ENCODE data around the gene SEMG1. TPM values are rescaled to one million over a fixed set of nuclear protein-coding genes. Genes with fewer than 3 reads are reported as not detected.

Gene SEMG1, protein sequence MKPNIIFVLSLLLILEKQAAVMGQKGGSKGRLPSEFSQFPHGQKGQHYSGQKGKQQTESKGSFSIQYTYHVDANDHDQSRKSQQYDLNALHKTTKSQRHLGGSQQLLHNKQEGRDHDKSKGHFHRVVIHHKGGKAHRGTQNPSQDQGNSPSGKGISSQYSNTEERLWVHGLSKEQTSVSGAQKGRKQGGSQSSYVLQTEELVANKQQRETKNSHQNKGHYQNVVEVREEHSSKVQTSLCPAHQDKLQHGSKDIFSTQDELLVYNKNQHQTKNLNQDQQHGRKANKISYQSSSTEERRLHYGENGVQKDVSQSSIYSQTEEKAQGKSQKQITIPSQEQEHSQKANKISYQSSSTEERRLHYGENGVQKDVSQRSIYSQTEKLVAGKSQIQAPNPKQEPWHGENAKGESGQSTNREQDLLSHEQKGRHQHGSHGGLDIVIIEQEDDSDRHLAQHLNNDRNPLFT
- total RNA-seq, result not detected
- polyA plus RNA-seq, result not detected

DNA sequence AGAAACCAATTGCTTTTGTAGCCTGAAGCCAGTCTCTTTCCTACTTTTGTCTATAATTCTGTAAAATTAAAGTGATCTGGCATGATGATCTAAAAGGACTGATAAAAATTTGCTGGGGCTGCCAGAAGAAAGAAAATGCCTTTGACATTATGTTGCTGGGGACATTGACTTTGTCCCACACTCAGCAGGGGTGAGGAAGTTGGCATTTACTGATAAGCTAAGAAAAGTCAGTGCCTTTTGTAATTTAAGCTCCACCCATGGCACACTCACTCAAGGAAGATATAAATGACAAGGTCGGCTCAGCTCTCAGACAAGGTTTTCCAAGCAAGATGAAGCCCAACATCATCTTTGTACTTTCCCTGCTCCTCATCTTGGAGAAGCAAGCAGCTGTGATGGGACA, at the start of gene SEMG1:
SEMG1 (plus strand) TSS at position 309 of the 400 bp plus-strand sequence; CDS start at position 330, 21 bp downstream.
- DNase-seq (ENCODE audit: extremely low spot score), result no peak
- Histone ChIP-seq H3K4me3 (ENCODE audit: low read depth, low read length) (no peak within 1 kb of the TSS), H3K4me1 (ENCODE audit: insufficient read depth) (no peaks in the 10 kb centered on the region), H3K27ac (ENCODE audit: low read depth) (no peak within 1 kb of the TSS), H3K36me3 (ENCODE audit: insufficient read depth) (no peaks in the 10 kb centered on the region)
- 41% methylated on average over 1 of the region's 1 CpG for WGBS

DNA sequence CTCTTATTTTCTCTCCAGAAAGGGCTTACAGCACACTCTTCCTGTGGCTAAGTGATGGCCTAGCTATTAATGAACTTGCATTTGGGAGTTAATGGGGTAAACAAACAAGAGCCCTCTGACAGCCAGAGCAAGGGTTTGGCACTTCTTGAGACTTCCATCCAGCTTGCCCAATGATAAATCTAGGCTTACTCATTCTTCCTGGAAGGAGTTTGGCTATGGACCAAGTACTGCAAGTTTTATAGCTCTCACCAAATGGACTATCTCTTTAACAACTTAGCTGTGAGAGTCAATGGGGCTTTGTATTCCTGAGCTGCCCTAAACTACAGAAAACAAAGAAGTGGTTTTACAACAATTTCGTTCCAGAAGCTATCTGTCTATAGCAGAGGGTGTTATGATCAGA, 48.9 kb upstream of the SEMG1 start:
- no peaks in the 10 kb centered on the region for H3K4me1 ChIP-seq (ENCODE audit: insufficient read depth)
- WGBS, result 13% methylated on average over 1 of the region's 1 CpG
- no peak overlapping the region for H3K4me3 ChIP-seq (ENCODE audit: low read depth, low read length)
- DNase-seq (ENCODE audit: extremely low spot score), result peak; percentile 20
- H3K36me3 ChIP-seq (ENCODE audit: insufficient read depth), result no peaks in the 10 kb centered on the region
- no peak overlapping the region for H3K27ac ChIP-seq (ENCODE audit: low read depth)

DNA sequence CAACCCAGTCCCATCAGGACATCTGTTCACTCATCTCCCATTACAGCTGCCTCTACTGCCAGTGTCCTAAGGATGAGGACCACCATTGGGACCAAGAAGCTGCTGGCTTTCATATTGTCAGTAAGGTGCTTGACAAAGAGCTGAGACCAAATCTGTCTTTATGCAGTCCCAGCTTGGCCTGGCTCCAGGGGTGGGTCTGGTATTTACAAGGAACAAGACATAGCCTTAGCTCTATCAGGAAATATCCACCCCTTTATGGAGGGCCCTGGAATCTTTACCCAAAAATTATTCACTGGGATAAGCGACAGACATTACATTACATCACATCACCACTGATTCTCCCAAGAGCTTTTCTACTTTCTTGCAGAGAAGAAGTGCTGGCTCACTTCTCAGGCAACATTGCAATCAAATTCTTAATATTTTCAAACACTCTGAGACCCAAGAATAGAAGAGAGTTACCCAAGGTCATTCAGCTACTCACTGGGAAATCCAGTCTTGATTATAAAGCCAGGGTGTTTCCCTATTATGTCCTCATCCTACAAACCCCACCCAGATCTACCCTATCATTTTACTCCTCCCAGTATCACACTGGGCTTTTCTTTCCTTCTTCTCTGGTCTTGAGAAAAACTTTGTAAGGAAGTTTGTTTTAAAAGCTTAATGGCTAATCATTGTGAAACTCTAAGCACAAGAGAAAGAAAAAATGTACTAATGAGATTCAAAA, 43.6 kb upstream of the SEMG1 start:
- Histone ChIP-seq H3K36me3 (ENCODE audit: insufficient read depth) (no peaks in the 10 kb centered on the region), H3K4me3 (ENCODE audit: low read depth, low read length) (no peak overlapping the region), H3K4me1 (ENCODE audit: insufficient read depth) (no peaks in the 10 kb centered on the region), H3K27ac (ENCODE audit: low read depth) (no peak overlapping the region)
- DNase-seq (ENCODE audit: extremely low spot score), result no peak
- 55% methylated on average over 1 of the region's 1 CpG for WGBS

DNA sequence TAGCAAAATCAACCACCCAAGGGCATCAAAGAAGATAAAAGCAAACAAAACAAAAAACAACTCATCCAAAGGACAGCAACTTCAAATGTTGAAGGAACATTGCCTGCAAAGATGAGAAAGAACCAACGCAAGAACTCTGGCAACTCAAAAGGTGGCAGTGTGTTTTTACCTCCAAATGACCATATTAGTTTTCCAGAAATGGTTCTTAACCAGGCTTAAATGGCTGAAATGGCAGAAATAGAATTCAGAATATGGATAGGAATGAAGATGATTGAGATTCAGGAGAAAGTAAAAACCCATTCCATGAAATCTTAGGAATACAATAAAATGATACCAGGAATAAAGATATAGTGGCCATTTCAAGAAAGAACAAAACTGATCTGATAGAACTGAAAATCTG, 41.9 kb upstream of the SEMG1 start:
- no peak overlapping the region for H3K27ac ChIP-seq (ENCODE audit: low read depth)
- WGBS, result 79% methylated on average over 1 of the region's 1 CpG
- H3K36me3 ChIP-seq (ENCODE audit: insufficient read depth), result no peaks in the 10 kb centered on the region
- no peaks in the 10 kb centered on the region for H3K4me1 ChIP-seq (ENCODE audit: insufficient read depth)
- no peak overlapping the region for H3K4me3 ChIP-seq (ENCODE audit: low read depth, low read length)
- DNase-seq (ENCODE audit: extremely low spot score), result no peak

DNA sequence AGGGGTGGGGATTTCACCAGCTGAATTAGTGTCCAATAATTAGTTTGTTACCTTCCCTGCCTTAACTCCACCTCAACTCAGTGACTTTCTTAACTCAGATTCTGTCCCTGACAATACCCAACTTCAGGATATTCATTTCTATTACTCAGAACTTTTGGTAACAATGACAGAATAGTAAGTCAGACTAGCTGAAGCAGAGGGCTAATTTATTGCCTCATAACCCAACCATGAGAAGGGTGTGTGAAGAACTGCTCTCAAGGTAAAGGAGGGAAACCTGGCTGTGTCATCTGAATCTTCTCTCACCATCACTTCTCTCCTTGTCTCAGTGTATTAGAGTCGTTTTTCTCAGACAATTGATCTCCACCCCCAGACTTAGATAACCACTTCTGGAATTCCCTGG, 33.3 kb upstream of the SEMG1 start:
- H3K27ac ChIP-seq (ENCODE audit: low read depth), result no peak overlapping the region
- WGBS, result 21% methylated on average over 1 of the region's 1 CpG
- no peaks in the 10 kb centered on the region for H3K4me1 ChIP-seq (ENCODE audit: insufficient read depth)
- H3K4me3 ChIP-seq (ENCODE audit: low read depth, low read length), result no peak overlapping the region
- DNase-seq (ENCODE audit: extremely low spot score), result no peak
- H3K36me3 ChIP-seq (ENCODE audit: insufficient read depth), result no peaks in the 10 kb centered on the region

DNA sequence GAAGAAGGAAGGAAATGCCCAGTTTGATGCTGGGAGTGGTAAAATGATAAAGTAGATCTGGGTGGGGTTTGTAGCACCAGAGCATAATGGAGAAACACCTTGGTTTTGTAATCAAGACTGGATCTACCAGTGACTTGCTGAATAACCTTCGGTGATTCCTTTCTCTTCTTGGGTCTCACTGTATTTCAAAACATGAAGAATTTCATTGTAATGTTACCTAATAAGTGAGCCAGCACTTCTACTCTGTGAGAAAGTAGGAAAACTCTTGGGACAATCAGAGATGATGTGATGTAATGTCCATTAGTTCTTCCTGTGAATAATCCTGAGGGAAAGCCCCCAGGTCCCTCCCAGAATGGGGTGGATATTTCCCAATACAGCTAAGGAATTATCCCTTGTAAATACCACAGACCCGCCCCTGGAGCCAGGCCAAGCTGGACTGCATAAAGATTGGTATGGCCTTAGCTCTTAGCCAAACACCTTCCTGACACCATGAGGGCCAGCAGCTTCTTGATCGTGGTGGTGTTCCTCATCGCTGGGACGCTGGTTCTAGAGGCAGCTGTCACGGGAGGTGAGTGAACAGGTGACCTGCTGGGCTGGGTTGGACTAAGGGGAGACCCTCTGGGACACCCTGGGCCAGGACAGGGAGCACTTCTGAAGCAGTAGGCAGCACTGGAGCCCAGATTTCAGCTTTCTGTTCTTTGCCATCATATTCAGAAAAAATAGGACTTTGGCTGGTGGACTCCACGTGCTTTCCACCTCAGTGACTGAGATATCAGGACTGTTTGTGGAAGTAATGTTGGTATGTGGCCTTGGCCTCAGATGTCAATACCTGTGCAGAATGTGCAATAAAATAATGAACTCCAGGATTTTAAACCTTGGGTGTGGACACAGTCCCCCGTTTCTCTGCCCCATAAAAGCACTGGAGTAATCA, 32.1 kb upstream of the SEMG1 start, which contains the start of gene PI3:
PI3 (plus strand) TSS at position 469 of the 931 bp plus-strand sequence; CDS start at position 490, 21 bp downstream.
- Histone ChIP-seq H3K4me3 (ENCODE audit: low read depth, low read length) (no peak within 1 kb of the TSS), H3K36me3 (ENCODE audit: insufficient read depth) (no peaks in the 10 kb centered on the region), H3K4me1 (ENCODE audit: insufficient read depth) (no peaks in the 10 kb centered on the region), H3K27ac (ENCODE audit: low read depth) (no peak within 1 kb of the TSS)
- no peak for DNase-seq (ENCODE audit: extremely low spot score)
- WGBS, result 66% methylated on average over 8 of the region's 8 CpGs

DNA sequence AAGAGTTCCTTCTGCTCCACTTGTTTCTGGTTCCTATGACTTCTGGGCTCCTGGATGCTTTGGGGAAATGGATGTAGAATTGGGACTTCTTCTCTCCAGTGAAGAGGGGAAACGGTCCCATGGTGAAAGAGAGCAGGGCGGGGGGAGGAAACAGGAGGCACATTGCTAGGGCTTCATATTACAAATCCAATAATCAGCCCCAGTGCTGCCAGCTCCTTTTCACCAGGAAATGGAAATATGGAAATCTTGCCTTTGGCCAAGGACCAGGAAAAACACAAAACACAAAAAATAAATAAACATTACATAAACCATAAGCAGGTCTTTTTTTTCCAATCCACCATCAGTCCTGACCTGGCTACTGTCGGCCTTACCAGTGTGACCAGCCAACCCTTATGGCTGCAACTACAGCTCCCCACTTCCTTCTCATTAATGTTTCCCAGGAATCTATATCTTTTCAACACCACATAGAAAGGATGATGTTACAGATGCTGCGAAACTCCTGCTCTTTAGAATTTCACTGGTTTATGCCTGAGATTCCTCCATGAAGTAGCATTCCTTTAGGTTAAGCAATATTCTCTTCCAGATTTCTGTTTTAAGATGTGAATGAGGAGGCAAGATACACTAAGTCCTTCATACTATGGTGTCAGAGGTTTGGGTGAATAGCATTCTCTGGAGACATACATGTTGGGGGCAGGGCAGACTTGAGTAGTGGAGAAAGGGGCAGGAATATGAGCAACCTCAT, 30.1 kb upstream of the SEMG1 start:
- Histone ChIP-seq H3K27ac (ENCODE audit: low read depth) (no peak overlapping the region), H3K36me3 (ENCODE audit: insufficient read depth) (no peaks in the 10 kb centered on the region), H3K4me1 (ENCODE audit: insufficient read depth) (no peaks in the 10 kb centered on the region), H3K4me3 (ENCODE audit: low read depth, low read length) (no peak overlapping the region)
- DNase-seq (ENCODE audit: extremely low spot score), result no peak
- WGBS, result 66% methylated on average over 4 of the region's 4 CpGs

DNA sequence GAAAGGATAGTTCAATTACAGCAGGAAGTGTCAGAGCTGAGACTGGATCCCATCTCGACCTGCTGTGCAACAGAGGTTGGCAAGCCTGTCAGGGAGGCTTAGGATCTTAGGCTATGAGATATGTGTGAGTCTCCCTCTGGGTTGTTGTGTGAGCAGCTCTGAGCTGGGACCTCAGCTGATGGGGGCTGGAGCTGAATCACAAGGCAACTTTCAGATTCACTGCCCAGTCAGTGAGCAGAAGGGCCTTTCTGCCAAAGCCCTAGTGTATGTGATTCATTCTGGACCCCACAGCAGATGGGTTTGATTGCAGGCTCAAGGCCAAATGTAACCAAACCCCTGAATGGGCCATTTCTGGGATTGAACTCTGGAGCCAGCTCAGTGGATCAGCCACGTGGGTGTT, 27.7 kb upstream of the SEMG1 start:
- H3K27ac ChIP-seq (ENCODE audit: low read depth), result no peak overlapping the region
- H3K4me3 ChIP-seq (ENCODE audit: low read depth, low read length), result no peak overlapping the region
- no peaks in the 10 kb centered on the region for H3K36me3 ChIP-seq (ENCODE audit: insufficient read depth)
- H3K4me1 ChIP-seq (ENCODE audit: insufficient read depth), result no peaks in the 10 kb centered on the region
- DNase-seq (ENCODE audit: extremely low spot score), result no peak
- WGBS, result 53% methylated on average over 2 of the region's 2 CpGs

DNA sequence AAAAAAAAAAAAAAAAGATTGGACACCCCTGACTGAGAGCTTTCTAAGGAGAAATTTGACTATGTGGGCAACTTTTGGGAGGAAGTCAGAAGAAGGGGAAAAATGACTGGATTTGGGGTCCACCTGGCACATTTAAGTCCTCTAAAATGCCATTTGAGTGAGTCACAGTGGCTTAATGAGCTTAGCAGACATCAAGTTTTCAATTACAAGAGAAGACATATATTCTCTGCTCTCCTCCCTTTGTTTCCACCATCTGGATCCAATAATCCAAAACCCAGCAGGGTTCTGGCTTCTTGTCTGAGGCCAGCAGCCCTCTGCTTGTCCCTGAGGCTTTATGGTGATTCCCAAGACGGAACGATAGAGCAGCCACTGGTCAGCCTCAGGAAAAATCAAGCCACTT, 25.2 kb upstream of the SEMG1 start:
- Histone ChIP-seq H3K36me3 (ENCODE audit: insufficient read depth) (no peaks in the 10 kb centered on the region), H3K4me1 (ENCODE audit: insufficient read depth) (no peaks in the 10 kb centered on the region), H3K27ac (ENCODE audit: low read depth) (no peak overlapping the region), H3K4me3 (ENCODE audit: low read depth, low read length) (no peak overlapping the region)
- no peak for DNase-seq (ENCODE audit: extremely low spot score)
- WGBS, result 45% methylated on average over 2 of the region's 2 CpGs

DNA sequence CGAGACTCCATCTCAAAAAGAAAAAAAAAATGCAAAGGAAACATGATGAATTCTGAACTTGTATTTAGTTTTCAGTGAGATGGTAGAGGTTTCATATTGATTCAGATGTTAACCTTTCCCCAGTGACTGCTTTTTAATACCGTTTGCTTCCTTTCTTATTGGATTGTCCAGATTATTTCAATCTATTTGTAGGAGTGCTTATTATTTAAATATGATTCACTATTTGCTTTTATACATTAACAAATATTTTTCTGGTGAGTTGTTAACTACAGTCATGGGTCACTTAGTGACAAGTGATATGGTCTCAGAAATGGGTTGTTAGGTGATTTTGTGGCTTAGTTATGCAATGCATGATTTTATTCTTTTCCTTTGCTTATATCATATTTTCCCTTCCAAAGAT, 23.7 kb upstream of the SEMG1 start:
- H3K4me1 ChIP-seq (ENCODE audit: insufficient read depth), result no peaks in the 10 kb centered on the region
- 86% methylated on average over 2 of the region's 2 CpGs for WGBS
- H3K4me3 ChIP-seq (ENCODE audit: low read depth, low read length), result no peak overlapping the region
- H3K27ac ChIP-seq (ENCODE audit: low read depth), result no peak overlapping the region
- DNase-seq (ENCODE audit: extremely low spot score), result no peak
- H3K36me3 ChIP-seq (ENCODE audit: insufficient read depth), result no peaks in the 10 kb centered on the region

DNA sequence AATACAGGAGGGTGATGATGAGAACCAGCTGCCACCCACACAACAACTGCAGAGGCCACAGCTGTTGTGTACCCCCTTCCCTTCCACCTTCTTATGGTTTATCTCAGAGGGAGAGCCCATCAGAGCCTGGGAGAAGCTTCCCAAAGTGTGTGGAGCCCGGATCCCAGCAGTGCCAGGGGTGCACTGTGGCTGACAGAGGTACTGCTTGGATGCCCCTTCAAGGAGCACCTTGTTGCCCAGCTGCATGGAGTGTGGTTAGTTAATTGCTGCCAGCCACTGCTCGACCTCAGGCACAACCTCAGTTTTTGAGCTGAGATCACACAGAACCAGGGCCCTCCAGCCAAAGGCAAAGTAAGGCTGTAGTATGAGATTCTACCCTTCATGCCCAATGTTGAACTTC, 19.1 kb upstream of the SEMG1 start:
- no peak overlapping the region for H3K4me3 ChIP-seq (ENCODE audit: low read depth, low read length)
- H3K27ac ChIP-seq (ENCODE audit: low read depth), result no peak overlapping the region
- no peaks in the 10 kb centered on the region for H3K4me1 ChIP-seq (ENCODE audit: insufficient read depth)
- no peak for DNase-seq (ENCODE audit: extremely low spot score)
- H3K36me3 ChIP-seq (ENCODE audit: insufficient read depth), result no peaks in the 10 kb centered on the region
- 65% methylated on average over 2 of the region's 2 CpGs for WGBS

DNA sequence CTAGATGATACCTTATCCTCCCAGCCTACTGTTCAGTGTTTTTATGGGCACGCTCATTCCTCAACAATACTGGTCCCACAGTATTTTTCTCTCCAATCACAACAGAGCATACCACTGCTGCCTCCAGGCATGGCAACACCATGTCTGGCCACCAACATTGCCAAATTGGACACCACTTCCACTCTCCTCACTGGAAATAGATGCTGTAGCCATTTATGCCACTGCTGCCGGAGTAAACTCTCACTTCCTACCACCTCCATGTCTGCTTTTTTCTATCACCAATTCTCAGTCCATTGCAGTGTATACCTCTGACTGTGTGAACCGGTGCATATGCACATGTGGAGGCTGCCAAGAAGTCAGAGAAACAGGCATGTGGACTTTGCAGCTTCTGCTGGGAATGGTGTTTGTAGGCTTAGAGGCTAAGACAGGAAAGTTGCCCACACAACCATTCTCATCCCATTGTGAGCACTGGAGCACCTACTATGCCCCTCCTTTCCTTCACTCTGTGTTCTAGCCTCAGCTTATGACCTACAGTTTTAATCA, 17.7 kb upstream of the SEMG1 start:
- 87% methylated on average over 3 of the region's 3 CpGs for WGBS
- Histone ChIP-seq H3K27ac (ENCODE audit: low read depth) (no peak overlapping the region), H3K36me3 (ENCODE audit: insufficient read depth) (no peaks in the 10 kb centered on the region)

More for the DNA sequence above, 17.7 kb upstream of the SEMG1 start:
- H3K4me1 ChIP-seq (ENCODE audit: insufficient read depth), result no peaks in the 10 kb centered on the region
- no peak overlapping the region for H3K4me3 ChIP-seq (ENCODE audit: low read depth, low read length)
- DNase-seq (ENCODE audit: extremely low spot score), result no peak

Data from urinary bladder (tissue), 4 donors.